Measurements from ENCODE around the gene CCDC192.
A peak's percentile ranks its signal among the peaks of the same experiment; 100 is the strongest.
"Not testable (repeated sequence)": the region's sequence is repeated elsewhere in the genome, so short reads cannot be mapped to it uniquely, and the experiment has no call there.

CCDC192 gene

GRCh38 chr5:127766676-127767335 is 63.6 kb downstream of the CCDC192 start:
- DNase-seq (ENCODE audit: low read depth) = peak; percentile 21
- Histone ChIP-seq H3K9ac (ENCODE audit: low read length) (no peak overlapping the region), H3K36me3 (ENCODE audit: control insufficient read depth, insufficient read depth, low read length, severe bottlenecking) (no peaks in the 10 kb centered on the region), H3K4me3 (ENCODE audit: low read length) (no peak overlapping the region), H3K9me3 (ENCODE audit: control insufficient read depth, low read length) (no peaks in the 10 kb centered on the region), H3K4me1 (ENCODE audit: control insufficient read depth, insufficient read depth, low read length) (peaks cover 12% of the 10 kb centered on the region), H3K27me3 (replicated peaks; ENCODE audit: control insufficient read depth, insufficient read depth, low read length) (no peaks in the 10 kb centered on the region)

GRCh38 chr5:127769386-127769785 is 66.2 kb downstream of the CCDC192 start:
- DNase-seq (ENCODE audit: low read depth) = no peak
- Histone ChIP-seq H3K4me3 (ENCODE audit: low read length) (no peak overlapping the region), H3K9ac (ENCODE audit: low read length) (no peak overlapping the region), H3K36me3 (ENCODE audit: control insufficient read depth, insufficient read depth, low read length, severe bottlenecking) (no peaks in the 10 kb centered on the region), H3K27me3 (replicated peaks; ENCODE audit: control insufficient read depth, insufficient read depth, low read length) (no peaks in the 10 kb centered on the region), H3K9me3 (ENCODE audit: control insufficient read depth, low read length) (no peaks in the 10 kb centered on the region), H3K4me1 (ENCODE audit: control insufficient read depth, insufficient read depth, low read length) (peaks cover 12% of the 10 kb centered on the region)

GRCh38 chr5:127770272-127770671 is 67.1 kb downstream of the CCDC192 start:
- Histone ChIP-seq H3K9ac (ENCODE audit: low read length) (no peak overlapping the region), H3K4me3 (ENCODE audit: low read length) (no peak overlapping the region), H3K36me3 (ENCODE audit: control insufficient read depth, insufficient read depth, low read length, severe bottlenecking) (no peaks in the 10 kb centered on the region), H3K4me1 (ENCODE audit: control insufficient read depth, insufficient read depth, low read length) (peaks cover 12% of the 10 kb centered on the region), H3K9me3 (ENCODE audit: control insufficient read depth, low read length) (no peaks in the 10 kb centered on the region), H3K27me3 (replicated peaks; ENCODE audit: control insufficient read depth, insufficient read depth, low read length) (no peaks in the 10 kb centered on the region)
- no peak for DNase-seq (ENCODE audit: low read depth)

GRCh38 chr5:127772531-127772930 is 69.3 kb downstream of the CCDC192 start:
- no peaks in the 10 kb centered on the region for H3K36me3 ChIP-seq (ENCODE audit: control insufficient read depth, insufficient read depth, low read length, severe bottlenecking)
- H3K9ac ChIP-seq (ENCODE audit: low read length) = no peak overlapping the region
- H3K4me3 ChIP-seq (ENCODE audit: low read length) = no peak overlapping the region
- no peak for DNase-seq (ENCODE audit: low read depth)
- H3K9me3 ChIP-seq (ENCODE audit: control insufficient read depth, low read length) = peaks cover 6% of the 10 kb centered on the region
- H3K27me3 ChIP-seq (replicated peaks; ENCODE audit: control insufficient read depth, insufficient read depth, low read length) = no peaks in the 10 kb centered on the region
- H3K4me1 ChIP-seq (ENCODE audit: control insufficient read depth, insufficient read depth, low read length) = no peaks in the 10 kb centered on the region

GRCh38 chr5:127774221-127774620 is 71.0 kb downstream of the CCDC192 start:
- Histone ChIP-seq H3K4me1 (ENCODE audit: control insufficient read depth, insufficient read depth, low read length) (no peaks in the 10 kb centered on the region), H3K4me3 (ENCODE audit: low read length) (no peak overlapping the region), H3K27me3 (replicated peaks; ENCODE audit: control insufficient read depth, insufficient read depth, low read length) (no peaks in the 10 kb centered on the region), H3K9ac (ENCODE audit: low read length) (no peak overlapping the region), H3K9me3 (ENCODE audit: control insufficient read depth, low read length) (peaks cover 21% of the 10 kb centered on the region), H3K36me3 (ENCODE audit: control insufficient read depth, insufficient read depth, low read length, severe bottlenecking) (no peaks in the 10 kb centered on the region)
- no peak for DNase-seq (ENCODE audit: low read depth)

- Histone ChIP-seq H3K9me3 (ENCODE audit: control insufficient read depth, low read length) (peaks cover 21% of the 10 kb centered on the region), H3K4me1 (ENCODE audit: control insufficient read depth, insufficient read depth, low read length) (no peaks in the 10 kb centered on the region), H3K4me3 (ENCODE audit: low read length) (no peak overlapping the region), H3K27me3 (replicated peaks; ENCODE audit: control insufficient read depth, insufficient read depth, low read length) (no peaks in the 10 kb centered on the region), H3K9ac (ENCODE audit: low read length) (no peak overlapping the region), H3K36me3 (ENCODE audit: control insufficient read depth, insufficient read depth, low read length, severe bottlenecking) (no peaks in the 10 kb centered on the region)
- no peak for DNase-seq (ENCODE audit: low read depth)
Observed at GRCh38 chr5:127776477-127776876, 73.3 kb downstream of the CCDC192 start.

- H3K36me3 ChIP-seq (ENCODE audit: control insufficient read depth, insufficient read depth, low read length, severe bottlenecking) = no peaks in the 10 kb centered on the region
- no peak overlapping the region for H3K9ac ChIP-seq (ENCODE audit: low read length)
- no peaks in the 10 kb centered on the region for H3K27me3 ChIP-seq (replicated peaks; ENCODE audit: control insufficient read depth, insufficient read depth, low read length)
- no peak overlapping the region for H3K4me3 ChIP-seq (ENCODE audit: low read length)
- H3K4me1 ChIP-seq (ENCODE audit: control insufficient read depth, insufficient read depth, low read length) = no peaks in the 10 kb centered on the region
- no peak for DNase-seq (ENCODE audit: low read depth)
- peaks cover 21% of the 10 kb centered on the region for H3K9me3 ChIP-seq (ENCODE audit: control insufficient read depth, low read length)
Observed at GRCh38 chr5:127777957-127778356, 74.8 kb downstream of the CCDC192 start.

- not testable (repeated sequence) for H3K4me3 ChIP-seq (ENCODE audit: low read length); H3K27me3 ChIP-seq (replicated peaks; ENCODE audit: control insufficient read depth, insufficient read depth, low read length); H3K9ac ChIP-seq (ENCODE audit: low read length); H3K36me3 ChIP-seq (ENCODE audit: control insufficient read depth, insufficient read depth, low read length, severe bottlenecking); DNase-seq (ENCODE audit: low read depth); H3K4me1 ChIP-seq (ENCODE audit: control insufficient read depth, insufficient read depth, low read length)
- peaks cover 16% of the 10 kb centered on the region for H3K9me3 ChIP-seq (ENCODE audit: control insufficient read depth, low read length)
Observed at GRCh38 chr5:127782450-127782849, 79.3 kb downstream of the CCDC192 start.

- peak; percentile 64 for DNase-seq (ENCODE audit: low read depth)
- Histone ChIP-seq H3K4me1 (ENCODE audit: control insufficient read depth, insufficient read depth, low read length) (peaks cover 3% of the 10 kb centered on the region), H3K9me3 (ENCODE audit: control insufficient read depth, low read length) (no peaks in the 10 kb centered on the region), H3K27me3 (replicated peaks; ENCODE audit: control insufficient read depth, insufficient read depth, low read length) (no peaks in the 10 kb centered on the region), H3K36me3 (ENCODE audit: control insufficient read depth, insufficient read depth, low read length, severe bottlenecking) (no peaks in the 10 kb centered on the region), H3K9ac (ENCODE audit: low read length) (no peak overlapping the region), H3K4me3 (ENCODE audit: low read length) (no peak overlapping the region)
Observed at GRCh38 chr5:127785098-127785927, 82.1 kb downstream of the CCDC192 start.

GRCh38 chr5:127791439-127791838 is 88.2 kb downstream of the CCDC192 start:
- H3K36me3 ChIP-seq (ENCODE audit: control insufficient read depth, insufficient read depth, low read length, severe bottlenecking) = no peaks in the 10 kb centered on the region
- DNase-seq (ENCODE audit: low read depth) = no peak
- H3K9ac ChIP-seq (ENCODE audit: low read length) = no peak overlapping the region
- H3K4me3 ChIP-seq (ENCODE audit: low read length) = no peak overlapping the region
- H3K9me3 ChIP-seq (ENCODE audit: control insufficient read depth, low read length) = peaks cover 18% of the 10 kb centered on the region
- no peaks in the 10 kb centered on the region for H3K4me1 ChIP-seq (ENCODE audit: control insufficient read depth, insufficient read depth, low read length)
- H3K27me3 ChIP-seq (replicated peaks; ENCODE audit: control insufficient read depth, insufficient read depth, low read length) = no peaks in the 10 kb centered on the region

GRCh38 chr5:127791908-127792307 is 88.7 kb downstream of the CCDC192 start:
- DNase-seq (ENCODE audit: low read depth); H3K36me3 ChIP-seq (ENCODE audit: control insufficient read depth, insufficient read depth, low read length, severe bottlenecking); H3K4me3 ChIP-seq (ENCODE audit: low read length); H3K4me1 ChIP-seq (ENCODE audit: control insufficient read depth, insufficient read depth, low read length); H3K27me3 ChIP-seq (replicated peaks; ENCODE audit: control insufficient read depth, insufficient read depth, low read length); H3K9ac ChIP-seq (ENCODE audit: low read length): not testable (repeated sequence)
- H3K9me3 ChIP-seq (ENCODE audit: control insufficient read depth, low read length) = peaks cover 18% of the 10 kb centered on the region

Data from adipocyte (in vitro differentiated cells).